Measurements from ENCODE around the gene CTNNA2.

The CTNNA2 gene

DNA sequence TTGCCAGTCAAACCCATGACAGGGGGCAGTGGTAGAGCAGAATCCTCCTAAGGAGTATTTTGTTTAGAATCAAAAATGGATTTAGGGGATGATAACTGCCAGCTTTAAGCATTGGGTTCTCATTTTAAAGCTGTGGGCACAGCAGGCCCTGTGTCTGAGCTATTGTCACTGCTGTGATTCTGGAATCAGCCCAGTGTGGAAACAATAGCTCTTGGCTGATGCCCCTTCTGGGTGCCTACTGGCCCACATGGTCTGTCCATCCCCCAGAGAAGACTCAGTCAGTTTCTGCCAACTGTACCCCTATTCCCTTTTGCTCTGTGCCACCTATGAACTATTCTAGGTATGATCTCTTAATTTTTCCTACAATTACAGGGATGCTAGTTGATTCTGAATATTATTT lies 883.4 kb downstream of the CTNNA2 start:
- DNase-seq (ENCODE audit: extremely low spot score), result no peak
- POLR2A ChIA-PET, result no interaction called here
- CTCF ChIA-PET, result no interaction called here
- no peak for TF ChIP-seq CTCF (IDR thresholded peaks at IDR 0.05; ENCODE audit: control extremely low read depth, extremely low read depth, low read depth, missing control alignments)

GRCh38 chr2:80403081-80403480 lies 890.2 kb downstream of the CTNNA2 start:
- no peak for DNase-seq (ENCODE audit: extremely low spot score)
- ChIA-PET CTCF (no interaction called here), POLR2A (no interaction called here)
- TF ChIP-seq CTCF (IDR thresholded peaks at IDR 0.05; ENCODE audit: control extremely low read depth, extremely low read depth, low read depth, missing control alignments), result no peak

DNA sequence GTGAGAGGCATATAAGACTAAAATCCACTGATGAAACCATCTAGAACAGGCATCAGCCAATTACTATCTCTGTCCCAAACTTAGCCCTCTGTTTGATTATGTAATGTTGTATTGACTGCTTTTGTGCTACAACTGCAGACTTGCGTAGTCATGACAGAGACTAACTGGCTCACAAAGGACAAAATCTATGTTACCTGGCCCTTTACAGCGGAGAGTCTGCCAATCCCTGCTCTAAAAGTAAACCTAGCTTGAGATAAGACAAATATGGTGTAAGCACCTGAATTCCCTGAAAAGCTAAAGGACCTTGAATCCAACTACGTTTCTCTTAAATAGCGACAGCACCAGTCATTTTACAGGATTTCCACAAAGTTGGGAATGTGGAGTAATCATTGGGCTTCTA lies 894.5 kb downstream of the CTNNA2 start:
- TF ChIP-seq CTCF (IDR thresholded peaks at IDR 0.05; ENCODE audit: control extremely low read depth, extremely low read depth, low read depth, missing control alignments), result no peak
- DNase-seq (ENCODE audit: extremely low spot score), result no peak
- CTCF ChIA-PET, result no interaction called here
- POLR2A ChIA-PET, result no interaction called here

DNA sequence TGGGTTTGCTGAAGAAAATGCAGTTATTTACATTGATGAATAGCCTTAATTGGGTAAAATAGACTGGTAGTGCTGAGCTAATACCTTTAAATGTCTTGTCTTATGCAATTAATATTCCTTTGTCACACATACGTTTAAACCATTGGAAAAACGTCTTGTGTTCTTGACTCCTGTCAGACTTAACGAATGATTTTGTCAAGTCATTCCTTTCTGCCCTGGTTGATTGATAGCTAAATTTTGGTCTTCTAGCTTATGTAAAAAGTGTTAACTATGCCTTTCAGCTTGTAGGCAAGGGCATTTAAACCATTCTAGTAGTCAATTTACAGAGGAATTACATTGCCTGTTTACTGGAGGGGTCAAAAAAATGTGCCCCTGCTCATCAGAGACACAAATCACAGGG lies 897.5 kb downstream of the CTNNA2 start:
- POLR2A ChIA-PET, result no interaction called here
- CTCF ChIA-PET, result no interaction called here
- TF ChIP-seq CTCF (IDR thresholded peaks at IDR 0.05; ENCODE audit: control extremely low read depth, extremely low read depth, low read depth, missing control alignments), result no peak
- no peak for DNase-seq (ENCODE audit: extremely low spot score)

GRCh38 chr2:80413136-80413535 lies 900.3 kb downstream of the CTNNA2 start:
- ChIA-PET POLR2A (no interaction called here), CTCF (no interaction called here)
- no peak for DNase-seq (ENCODE audit: extremely low spot score)
- no peak for TF ChIP-seq CTCF (IDR thresholded peaks at IDR 0.05; ENCODE audit: control extremely low read depth, extremely low read depth, low read depth, missing control alignments)

DNA sequence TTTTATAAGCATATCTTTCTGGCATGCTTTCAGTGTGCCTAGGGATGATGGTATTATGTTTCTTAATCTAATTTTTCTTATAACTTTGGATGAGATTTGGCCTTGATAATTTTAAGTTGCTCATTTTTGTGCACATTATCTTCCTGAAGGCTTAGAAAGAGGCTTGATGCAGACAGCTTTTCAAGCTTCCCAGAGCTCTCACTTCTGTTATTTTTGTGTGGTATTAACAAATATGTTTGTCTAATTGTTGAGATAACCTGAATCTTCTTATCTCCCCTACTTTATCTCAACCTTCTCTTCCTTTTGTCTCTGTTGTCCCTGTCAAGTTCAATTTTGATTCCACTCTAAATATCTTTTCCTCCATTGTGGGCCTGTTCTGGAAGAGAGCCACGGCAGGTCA lies 904.9 kb downstream of the CTNNA2 start:
- ChIA-PET POLR2A (no interaction called here), CTCF (no interaction called here)

More for the DNA sequence above, 904.9 kb downstream of the CTNNA2 start:
- no peak for DNase-seq (ENCODE audit: extremely low spot score)
- no peak for TF ChIP-seq CTCF (IDR thresholded peaks at IDR 0.05; ENCODE audit: control extremely low read depth, extremely low read depth, low read depth, missing control alignments)
